Measurements from ENCODE around the gene CRTAC1. TPM values are rescaled to one million over a fixed set of nuclear protein-coding genes. Genes with fewer than 3 reads are reported as not detected.

The CRTAC1 gene
- total RNA-seq, 2 experiments from 2014 or later, result not detected

- no peak for ATAC-seq
- H3K27ac Mint-ChIP-seq, result no peak overlapping the region
- H3K4me3 Mint-ChIP-seq, result no peak overlapping the region
- POLR2A ChIA-PET, result no interaction called here
- peaks cover 7% of the 10 kb centered on the region for H3K27me3 Mint-ChIP-seq (ENCODE audit: low read depth)
- CTCF ChIA-PET, result interaction anchor here (1.2 to 1.4 kb wide), 2 partner anchors 112 to 125 kb away, joined by 3 to 4 read pairs; no protein-coding TSS in a partner anchor
- no peaks in the 10 kb centered on the region for H3K9me3 Mint-ChIP-seq (ENCODE audit: insufficient read depth)
- H3K36me3 Mint-ChIP-seq (ENCODE audit: low read depth), result no peaks in the 10 kb centered on the region
- no peak for DNase-seq
- H3K4me1 Mint-ChIP-seq (ENCODE audit: low read depth), result no peaks in the 10 kb centered on the region
These were observed 126.4 kb downstream of the CRTAC1 start for GRCh38 chr10:97904018-97904381.

GRCh38 chr10:97903128-97904017, 127.0 kb downstream of the CRTAC1 start:
- ChIA-PET POLR2A (no interaction called here), CTCF (interaction anchor here (1.2 to 1.4 kb wide), 3 partner anchors 11 to 125 kb away, joined by 3 to 5 read pairs (median 4); no protein-coding TSS in a partner anchor)
- Mint-ChIP-seq H3K27ac (no peak overlapping the region), H3K4me3 (no peak overlapping the region), H3K9me3 (ENCODE audit: insufficient read depth) (no peaks in the 10 kb centered on the region), H3K27me3 (ENCODE audit: low read depth) (peaks cover 7% of the 10 kb centered on the region), H3K36me3 (ENCODE audit: low read depth) (no peaks in the 10 kb centered on the region), H3K4me1 (ENCODE audit: low read depth) (no peaks in the 10 kb centered on the region)
- DNase-seq (no peak), ATAC-seq (no peak)

GRCh38 chr10:97901381-97901780, 129.0 kb downstream of the CRTAC1 start:
- no peak overlapping the region for H3K27ac Mint-ChIP-seq
- H3K27me3 Mint-ChIP-seq (ENCODE audit: low read depth), result peaks cover 6% of the 10 kb centered on the region
- no peak for ATAC-seq

GRCh38 chr10:97898429-97898828, 132.0 kb downstream of the CRTAC1 start:
- H3K36me3 Mint-ChIP-seq (ENCODE audit: low read depth), result no peaks in the 10 kb centered on the region
- ATAC-seq (no peak), DNase-seq (no peak)
- H3K27ac Mint-ChIP-seq, result no peak overlapping the region
- H3K9me3 Mint-ChIP-seq (ENCODE audit: insufficient read depth), result no peaks in the 10 kb centered on the region
- ChIA-PET CTCF (no interaction called here), POLR2A (no interaction called here)
- no peak overlapping the region for H3K4me3 Mint-ChIP-seq
- H3K27me3 Mint-ChIP-seq (ENCODE audit: low read depth), result peaks cover 8% of the 10 kb centered on the region
- no peaks in the 10 kb centered on the region for H3K4me1 Mint-ChIP-seq (ENCODE audit: low read depth)

More at GRCh38 chr10:97901381-97901780, 129.0 kb downstream of the CRTAC1 start:
- CTCF ChIA-PET, result no interaction called here
- POLR2A ChIA-PET, result no interaction called here
- Mint-ChIP-seq H3K36me3 (ENCODE audit: low read depth) (no peaks in the 10 kb centered on the region), H3K9me3 (ENCODE audit: insufficient read depth) (no peaks in the 10 kb centered on the region), H3K4me3 (no peak overlapping the region), H3K4me1 (ENCODE audit: low read depth) (no peaks in the 10 kb centered on the region)
- DNase-seq, result no peak

GRCh38 chr10:97896756-97897358, 133.6 kb downstream of the CRTAC1 start:
- ATAC-seq (no peak), DNase-seq (no peak)
- no peaks in the 10 kb centered on the region for H3K36me3 Mint-ChIP-seq (ENCODE audit: low read depth)
- POLR2A ChIA-PET, result no interaction called here
- H3K27me3 Mint-ChIP-seq (ENCODE audit: low read depth), result peaks cover 14% of the 10 kb centered on the region
- no peak overlapping the region for H3K27ac Mint-ChIP-seq
- H3K4me3 Mint-ChIP-seq, result no peak overlapping the region
- H3K9me3 Mint-ChIP-seq (ENCODE audit: insufficient read depth), result no peaks in the 10 kb centered on the region
- no peaks in the 10 kb centered on the region for H3K4me1 Mint-ChIP-seq (ENCODE audit: low read depth)
- CTCF ChIA-PET, result no interaction called here

- H3K36me3 Mint-ChIP-seq (ENCODE audit: low read depth), result no peaks in the 10 kb centered on the region
- no peak overlapping the region for H3K4me3 Mint-ChIP-seq
- DNase-seq (no peak), ATAC-seq (no peak)
- POLR2A ChIA-PET, result no interaction called here
- CTCF ChIA-PET, result no interaction called here
- H3K9me3 Mint-ChIP-seq (ENCODE audit: insufficient read depth), result no peaks in the 10 kb centered on the region
- H3K4me1 Mint-ChIP-seq (ENCODE audit: low read depth), result no peaks in the 10 kb centered on the region
- H3K27me3 Mint-ChIP-seq (ENCODE audit: low read depth), result peaks cover 14% of the 10 kb centered on the region
- H3K27ac Mint-ChIP-seq, result no peak overlapping the region
These were observed 134.5 kb downstream of the CRTAC1 start for GRCh38 chr10:97895915-97896314.

- ATAC-seq (no peak), DNase-seq (no peak)
- no peak overlapping the region for H3K4me3 Mint-ChIP-seq
- H3K9me3 Mint-ChIP-seq (ENCODE audit: insufficient read depth), result no peaks in the 10 kb centered on the region
- POLR2A ChIA-PET, result no interaction called here
- H3K4me1 Mint-ChIP-seq (ENCODE audit: low read depth), result no peaks in the 10 kb centered on the region
- H3K27me3 Mint-ChIP-seq (ENCODE audit: low read depth), result peaks cover 14% of the 10 kb centered on the region
- no peaks in the 10 kb centered on the region for H3K36me3 Mint-ChIP-seq (ENCODE audit: low read depth)
- H3K27ac Mint-ChIP-seq, result no peak overlapping the region
- CTCF ChIA-PET, result no interaction called here
These were observed 135.3 kb downstream of the CRTAC1 start for GRCh38 chr10:97895084-97895483.

GRCh38 chr10:97894092-97894491, 136.3 kb downstream of the CRTAC1 start:
- peaks cover 14% of the 10 kb centered on the region for H3K27me3 Mint-ChIP-seq (ENCODE audit: low read depth)
- no peak overlapping the region for H3K4me3 Mint-ChIP-seq
- ATAC-seq, result no peak
- no peak for DNase-seq
- H3K4me1 Mint-ChIP-seq (ENCODE audit: low read depth), result peaks cover 2% of the 10 kb centered on the region
- POLR2A ChIA-PET, result no interaction called here
- H3K9me3 Mint-ChIP-seq (ENCODE audit: insufficient read depth), result no peaks in the 10 kb centered on the region
- H3K27ac Mint-ChIP-seq, result no peak overlapping the region
- no peaks in the 10 kb centered on the region for H3K36me3 Mint-ChIP-seq (ENCODE audit: low read depth)
- CTCF ChIA-PET, result no interaction called here

- Mint-ChIP-seq H3K9me3 (ENCODE audit: insufficient read depth) (no peaks in the 10 kb centered on the region), H3K4me1 (ENCODE audit: low read depth) (peaks cover 2% of the 10 kb centered on the region), H3K36me3 (ENCODE audit: low read depth) (no peaks in the 10 kb centered on the region), H3K27ac (no peak overlapping the region), H3K27me3 (ENCODE audit: low read depth) (peaks cover 14% of the 10 kb centered on the region), H3K4me3 (no peak overlapping the region)
- DNase-seq, result no peak
- POLR2A ChIA-PET, result no interaction called here
- ATAC-seq, result no peak
- CTCF ChIA-PET, result no interaction called here
These were observed 137.5 kb downstream of the CRTAC1 start for GRCh38 chr10:97892939-97893338.

- Mint-ChIP-seq H3K27ac (no peak overlapping the region), H3K36me3 (ENCODE audit: low read depth) (no peaks in the 10 kb centered on the region), H3K4me3 (no peak overlapping the region), H3K27me3 (ENCODE audit: low read depth) (peaks cover 14% of the 10 kb centered on the region), H3K9me3 (ENCODE audit: insufficient read depth) (no peaks in the 10 kb centered on the region), H3K4me1 (ENCODE audit: low read depth) (peaks cover 2% of the 10 kb centered on the region)
- DNase-seq, result no peak
- ChIA-PET CTCF (no interaction called here), POLR2A (no interaction called here)
- ATAC-seq, result no peak
These were observed 137.9 kb downstream of the CRTAC1 start for GRCh38 chr10:97892506-97892905.

GRCh38 chr10:97891497-97892167, 138.8 kb downstream of the CRTAC1 start:
- POLR2A ChIA-PET, result no interaction called here
- Mint-ChIP-seq H3K4me3 (no peak overlapping the region), H3K27ac (no peak overlapping the region), H3K36me3 (ENCODE audit: low read depth) (no peaks in the 10 kb centered on the region), H3K4me1 (ENCODE audit: low read depth) (peaks cover 2% of the 10 kb centered on the region), H3K27me3 (ENCODE audit: low read depth) (peaks cover 14% of the 10 kb centered on the region), H3K9me3 (ENCODE audit: insufficient read depth) (no peaks in the 10 kb centered on the region)
- ATAC-seq (no peak), DNase-seq (no peak)
- CTCF ChIA-PET, result no interaction called here

All from activated CD8-positive, alpha-beta T cell treated with anti-CD3 and anti-CD28 coated beads, Interleukin-2, amount 10 ng/mL, durations not matched to agents 7 days and 5 days (primary cell).